ENCODE results near the gene SELENON.

The SELENON gene

GRCh38 chr1:25785333-25786067 is 14.5 kb upstream of the SELENON start:
- no peak for DNase-seq (ENCODE audit: extremely low read depth, insufficient read length)
- no peak for TF ChIP-seq CTCF (IDR thresholded peaks at IDR 0.05; ENCODE audit: insufficient read depth, low read length, poor library complexity, severe bottlenecking)
- no peaks in the 10 kb centered on the region for H3K36me3 ChIP-seq (ENCODE audit: control insufficient read depth, insufficient read depth, low read length)
- H3K27me3 ChIP-seq (replicated peaks; ENCODE audit: control insufficient read depth, insufficient read depth, low read length): no peaks in the 10 kb centered on the region; the same call in 1 of the 2 replicates
- no peak overlapping the region for H3K4me3 ChIP-seq (replicated peaks; ENCODE audit: low read depth, low read length)

- no peak for DNase-seq (ENCODE audit: extremely low read depth, insufficient read length)
- TF ChIP-seq CTCF (IDR thresholded peaks at IDR 0.05; ENCODE audit: insufficient read depth, low read length, poor library complexity, severe bottlenecking): no peak
- Histone ChIP-seq H3K27me3 (replicated peaks; ENCODE audit: control insufficient read depth, insufficient read depth, low read length) (no peaks in the 10 kb centered on the region; the same call in 1 of the 2 replicates), H3K4me3 (replicated peaks; ENCODE audit: low read depth, low read length) (no peak overlapping the region), H3K36me3 (ENCODE audit: control insufficient read depth, insufficient read depth, low read length) (no peaks in the 10 kb centered on the region)
Measured at GRCh38 chr1:25786887-25787759, 12.9 kb upstream of the SELENON start.

- Histone ChIP-seq H3K4me3 (replicated peaks; ENCODE audit: low read depth, low read length) (no peak overlapping the region), H3K27me3 (replicated peaks; ENCODE audit: control insufficient read depth, insufficient read depth, low read length) (no peaks in the 10 kb centered on the region; the same call in 1 of the 2 replicates), H3K36me3 (ENCODE audit: control insufficient read depth, insufficient read depth, low read length) (no peaks in the 10 kb centered on the region)
- no peak for TF ChIP-seq CTCF (IDR thresholded peaks at IDR 0.05; ENCODE audit: insufficient read depth, low read length, poor library complexity, severe bottlenecking)
- no peak for DNase-seq (ENCODE audit: extremely low read depth, insufficient read length)
Measured at GRCh38 chr1:25787760-25788166, 12.2 kb upstream of the SELENON start.

GRCh38 chr1:25790472-25790871 is 9.5 kb upstream of the SELENON start:
- TF ChIP-seq CTCF (IDR thresholded peaks at IDR 0.05; ENCODE audit: insufficient read depth, low read length, poor library complexity, severe bottlenecking): no peak
- no peaks in the 10 kb centered on the region for H3K36me3 ChIP-seq (ENCODE audit: control insufficient read depth, insufficient read depth, low read length)
- H3K27me3 ChIP-seq (replicated peaks; ENCODE audit: control insufficient read depth, insufficient read depth, low read length): no peaks in the 10 kb centered on the region; the same call in 1 of the 2 replicates
- no peak for DNase-seq (ENCODE audit: extremely low read depth, insufficient read length)
- H3K4me3 ChIP-seq (replicated peaks; ENCODE audit: low read depth, low read length): no peak overlapping the region

GRCh38 chr1:25792115-25792514 is 7.9 kb upstream of the SELENON start:
- Histone ChIP-seq H3K27me3 (replicated peaks; ENCODE audit: control insufficient read depth, insufficient read depth, low read length) (no peaks in the 10 kb centered on the region; the same call in 1 of the 2 replicates), H3K4me3 (replicated peaks; ENCODE audit: low read depth, low read length) (no peak overlapping the region), H3K36me3 (ENCODE audit: control insufficient read depth, insufficient read depth, low read length) (no peaks in the 10 kb centered on the region)
- TF ChIP-seq CTCF (IDR thresholded peaks at IDR 0.05; ENCODE audit: insufficient read depth, low read length, poor library complexity, severe bottlenecking): no peak
- no peak for DNase-seq (ENCODE audit: extremely low read depth, insufficient read length)

Data from GM06990 (cell line).